K562 (cell line): ENCODE data around the gene APBA2.

ENCODE experiments used
- CREB1 ChIP-seq, 2 experiments: sonication (generic) in 1 of 2; formaldehyde crosslinking in 1 of 2; IDR thresholded peaks; 2 replicates each; pipeline versions ENCODE4 v1.6.1 to v1.8.0; 2012 to 2022; ENCODE audit warnings: inconsistent platforms in 1 of 2, mild to moderate bottlenecking in 1 of 2, missing genetic modification reagents in 1 of 2, moderate library complexity in 1 of 2
- EZH2 ChIP-seq: IDR thresholded peaks from 2 replicates; pipeline ENCODE4 v1.6.1; 2012; ENCODE audit warnings: low read depth, mild to moderate bottlenecking, inconsistent platforms, low read length, borderline replicate concordance
- HDAC1 ChIP-seq, 2 experiments: fragments of 450-650 bp; IDR thresholded peaks; 2 replicates each; pipeline ENCODE4 v1.6.1; 2016 to 2017; ENCODE audit warnings: inconsistent platforms in 1 of 2, mild to moderate bottlenecking in 1 of 2, moderate library complexity in 1 of 2
- NR2F6 ChIP-seq: fragments of 450-650 bp; formaldehyde crosslinking; IDR thresholded peaks from 2 replicates; pipeline ENCODE4 v1.4.0; 2020; ENCODE audit warnings: mild to moderate bottlenecking
- SETDB1 ChIP-seq: IDR thresholded peaks from one replicate; pipeline ENCODE4 v1.6.1; 2012; ENCODE audit warnings: low read length, control low read depth, inconsistent platforms
- TF ChIP-seq, protein P1 (sequence below), 3 experiments: IDR thresholded peaks in 2 of 3; conservative IDR thresholded peaks in 1 of 3; 2 replicates each; pipeline ENCODE4 v1.5.1; 2011 to 2012; ENCODE audit warnings: low read length in 3 of 3, mild to moderate bottlenecking in 3 of 3, control low read depth in 2 of 3, improper control_type of control experiment in 1 of 3, inconsistent platforms in 1 of 3, low read depth in 1 of 3, mixed read lengths in 1 of 3, moderate library complexity in 1 of 3; ENCODE audit not compliant: insufficient read depth in 2 of 3

DNA sequence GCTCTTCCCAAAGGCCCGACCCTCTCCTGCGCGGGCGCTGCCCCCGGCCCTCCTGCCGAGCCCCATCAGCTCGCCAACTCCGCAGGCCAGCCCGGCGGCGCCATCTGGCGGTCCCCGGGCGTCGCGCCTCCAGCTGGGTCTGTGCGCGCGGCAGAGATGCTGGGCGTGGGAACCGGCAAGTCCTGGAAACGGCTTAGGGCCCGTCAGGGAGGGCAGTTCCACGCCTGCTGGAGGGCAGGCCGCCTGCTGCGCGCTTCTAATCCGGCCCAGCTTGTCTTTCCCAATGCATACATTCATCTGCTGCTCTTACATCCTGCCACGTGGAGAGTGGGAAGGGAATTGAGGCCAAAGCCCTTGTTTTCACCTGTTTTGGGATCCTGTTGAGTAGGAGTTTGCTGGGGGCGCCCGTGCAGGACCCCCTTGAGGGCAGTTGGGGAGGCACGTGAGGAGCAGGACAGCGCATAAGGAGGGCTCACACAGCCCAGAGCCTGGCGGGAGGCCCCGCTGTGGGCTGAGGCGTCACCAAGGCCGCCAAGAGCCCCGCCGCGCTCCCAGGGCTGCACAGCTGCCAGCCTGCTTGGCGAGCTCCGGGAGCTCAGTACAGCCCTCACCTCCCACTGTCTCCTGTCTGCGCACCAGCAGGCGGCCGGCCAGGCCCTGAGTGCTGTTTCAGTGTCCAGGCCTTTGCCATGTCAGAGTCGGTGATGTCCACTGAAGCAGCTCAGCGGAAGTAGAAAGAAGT, 218.2 kb downstream of the APBA2 start:
- TF ChIP-seq HDAC1 (IDR thresholded peaks at IDR 0.05) (no peak), CREB1 (IDR thresholded peaks at IDR 0.05) (no peak), CREB1 (CRISPR knock-in tag; IDR thresholded peaks at IDR 0.05) (no peak), SETDB1 (no peak), NR2F6 (no peak), EZH2 (no peak)
- TF ChIP-seq, protein P1, sequence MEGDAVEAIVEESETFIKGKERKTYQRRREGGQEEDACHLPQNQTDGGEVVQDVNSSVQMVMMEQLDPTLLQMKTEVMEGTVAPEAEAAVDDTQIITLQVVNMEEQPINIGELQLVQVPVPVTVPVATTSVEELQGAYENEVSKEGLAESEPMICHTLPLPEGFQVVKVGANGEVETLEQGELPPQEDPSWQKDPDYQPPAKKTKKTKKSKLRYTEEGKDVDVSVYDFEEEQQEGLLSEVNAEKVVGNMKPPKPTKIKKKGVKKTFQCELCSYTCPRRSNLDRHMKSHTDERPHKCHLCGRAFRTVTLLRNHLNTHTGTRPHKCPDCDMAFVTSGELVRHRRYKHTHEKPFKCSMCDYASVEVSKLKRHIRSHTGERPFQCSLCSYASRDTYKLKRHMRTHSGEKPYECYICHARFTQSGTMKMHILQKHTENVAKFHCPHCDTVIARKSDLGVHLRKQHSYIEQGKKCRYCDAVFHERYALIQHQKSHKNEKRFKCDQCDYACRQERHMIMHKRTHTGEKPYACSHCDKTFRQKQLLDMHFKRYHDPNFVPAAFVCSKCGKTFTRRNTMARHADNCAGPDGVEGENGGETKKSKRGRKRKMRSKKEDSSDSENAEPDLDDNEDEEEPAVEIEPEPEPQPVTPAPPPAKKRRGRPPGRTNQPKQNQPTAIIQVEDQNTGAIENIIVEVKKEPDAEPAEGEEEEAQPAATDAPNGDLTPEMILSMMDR (IDR thresholded peaks at IDR 0.05 in 2 of 3, conservative IDR thresholded peaks at IDR 0.05 in 1 of 3; ENCODE audit: insufficient read depth in 2 of 3, low read depth in 1 of 3, low read length in 3 of 3): no peak
